Esophagus muscularis mucosa (tissue), 4 donors: Measurements from ENCODE around the gene CRELD1. TPM values are rescaled to one million over a fixed set of nuclear protein-coding genes. Genes with fewer than 3 reads are reported as not detected.
"Not testable (repeated sequence)": the region's sequence is repeated elsewhere in the genome, so short reads cannot be mapped to it uniquely, and the experiment has no call there.

Experiments used
- DNase-seq: peaks from one replicate; pipeline ENCODE4 v3.0.0-alpha.2; 2017; ENCODE audit errors: extremely low spot score
- H3K27ac ChIP-seq, 4 donors: fragments of 200-600 bp; sonication (generic); replicated peaks in 1 of 4; 1 replicate in 3 of 4; 2 replicates in 1 of 4; pipeline ENCODE4 v1.5.1; 2016 to 2019; ENCODE audit warnings: mild to moderate bottlenecking in 1 of 4
- H3K27me3 ChIP-seq, 4 donors: fragments of 200-600 bp; sonication (generic); one replicate each; pipeline versions ENCODE4 v1.5.1 to v1.6.0; 2016 to 2019
- H3K36me3 ChIP-seq, 4 donors: fragments of 200-600 bp; sonication (generic); one replicate each; pipeline ENCODE4 v1.5.1; 2016 to 2019
- H3K4me1 ChIP-seq, 4 donors: fragments of 200-600 bp; sonication (generic); one replicate each; pipeline ENCODE4 v1.5.1; 2016 to 2019
- H3K4me3 ChIP-seq, 4 donors: fragments of 200-600 bp; sonication (generic); 1 replicate in 2 of 4; 2 replicates in 2 of 4; pipeline ENCODE4 v1.5.1; 2016 to 2019; ENCODE audit warnings: mild to moderate bottlenecking in 4 of 4, moderate library complexity in 1 of 4
- H3K9me3 ChIP-seq, 4 donors: fragments of 200-600 bp; sonication (generic); 1 replicate in 3 of 4; 2 replicates in 1 of 4; pipeline ENCODE4 v1.5.1; 2016 to 2019
- CTCF ChIP-seq, 3 experiments: fragments of 200-600 bp in 2 of 3; fragments of 450-650 bp in 1 of 3; sonication (generic) in 2 of 3; IDR thresholded peaks; one replicate each; pipeline ENCODE4 v1.5.1; 2017 to 2019; ENCODE audit warnings: antibody characterized with exemption in 3 of 3, mild to moderate bottlenecking in 2 of 3, moderate library complexity in 1 of 3
- EP300 ChIP-seq: sonication (generic); formaldehyde crosslinking; IDR thresholded peaks from one replicate; pipeline ENCODE4 v1.6.1; 2017; ENCODE audit warnings: antibody characterized with exemption
- POLR2A ChIP-seq: fragments of 450-650 bp; IDR thresholded peaks from one replicate; pipeline ENCODE4 v1.6.1; 2017; ENCODE audit warnings: antibody characterized with exemption, moderate library complexity, mild to moderate bottlenecking, low read depth
- POLR2AphosphoS5 ChIP-seq, 2 donors: sonication (generic); formaldehyde crosslinking; IDR thresholded peaks; one replicate each; pipeline ENCODE4 v1.6.1; 2017; ENCODE audit warnings: antibody characterized with exemption in 2 of 2
- WGBS: methylation state at CpG from one replicate; pipeline ENCODE4 v1.1.5; 2018; 5-methylcytosine and 5-hydroxymethylcytosine counted together
- intact Hi-C: fragments of 100-400 bp; cut with DNase I; formaldehyde crosslinking; loops from one replicate; pipeline ENCODE4 v1.15.1; 2023
- total RNA-seq, 4 donors: library from RNA; depleted of rRNA; stranded (reverse); fragments of >200 nt; gene quantifications; one replicate each; pipeline versions ENCODE4 v1.1.0 to v1.2.1, GENCODE V29; 2016

CRELD1 gene
- total RNA-seq, 4 donors from 2014 or later, result 38.6 to 62.9 (median 52.0) TPM

DNA sequence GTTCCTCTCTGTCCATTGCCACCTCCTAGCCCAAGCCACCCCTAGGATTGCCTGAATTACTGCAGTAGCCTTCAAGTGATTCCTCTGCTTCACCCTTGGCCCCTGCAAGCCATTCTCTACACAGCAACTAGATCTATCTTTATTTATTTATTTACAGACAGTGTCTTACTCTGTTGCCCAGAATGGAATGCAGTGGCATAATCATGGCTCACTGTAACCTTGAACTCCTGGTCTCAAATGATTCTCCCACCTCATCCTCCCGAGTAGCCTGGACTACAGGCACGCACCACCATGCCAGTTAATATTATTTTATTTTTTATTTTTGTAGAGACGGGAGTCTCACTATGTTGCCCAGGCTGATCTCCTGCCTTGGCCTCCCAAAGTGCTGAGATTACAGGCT, 45.1 kb upstream of the CRELD1 start:
- Histone ChIP-seq H3K36me3 (peaks cover 9 to 14% (median 12%) of the 10 kb centered on the region in 4 donors), H3K4me3 (no peak overlapping the region), H3K4me1 (peaks cover 12 to 29% (median 19%) of the 10 kb centered on the region in 4 donors), H3K27me3 (no peaks in the 10 kb centered on the region), H3K27ac (no peak overlapping the region), H3K9me3 (no peaks in the 10 kb centered on the region)
- no peak for DNase-seq
- WGBS, result 89% methylated on average over 3 of the region's 3 CpGs
- TF ChIP-seq POLR2A (no peak), CTCF (IDR thresholded peaks at IDR 0.05) (no peak)
- intact Hi-C loops, result no loop called here

- WGBS, result 77% methylated on average over 5 of the region's 5 CpGs
- Histone ChIP-seq H3K9me3 (no peaks in the 10 kb centered on the region), H3K27ac (peak overlapping the region in 3 of 4 donors; percentile 89 to 97 (median 95)), H3K4me3 (no peak overlapping the region), H3K4me1 (peaks cover 12 to 29% (median 21%) of the 10 kb centered on the region in 4 donors), H3K27me3 (no peaks in the 10 kb centered on the region), H3K36me3 (peaks cover 11 to 19% (median 17%) of the 10 kb centered on the region in 4 donors)
- no peak for TF ChIP-seq POLR2AphosphoS5 (IDR thresholded peaks at IDR 0.05)
- no peak for DNase-seq
- intact Hi-C loops, result no loop called here
Measured at GRCh38 chr3:9889405-9889804, 44.2 kb upstream of the CRELD1 start.

DNA sequence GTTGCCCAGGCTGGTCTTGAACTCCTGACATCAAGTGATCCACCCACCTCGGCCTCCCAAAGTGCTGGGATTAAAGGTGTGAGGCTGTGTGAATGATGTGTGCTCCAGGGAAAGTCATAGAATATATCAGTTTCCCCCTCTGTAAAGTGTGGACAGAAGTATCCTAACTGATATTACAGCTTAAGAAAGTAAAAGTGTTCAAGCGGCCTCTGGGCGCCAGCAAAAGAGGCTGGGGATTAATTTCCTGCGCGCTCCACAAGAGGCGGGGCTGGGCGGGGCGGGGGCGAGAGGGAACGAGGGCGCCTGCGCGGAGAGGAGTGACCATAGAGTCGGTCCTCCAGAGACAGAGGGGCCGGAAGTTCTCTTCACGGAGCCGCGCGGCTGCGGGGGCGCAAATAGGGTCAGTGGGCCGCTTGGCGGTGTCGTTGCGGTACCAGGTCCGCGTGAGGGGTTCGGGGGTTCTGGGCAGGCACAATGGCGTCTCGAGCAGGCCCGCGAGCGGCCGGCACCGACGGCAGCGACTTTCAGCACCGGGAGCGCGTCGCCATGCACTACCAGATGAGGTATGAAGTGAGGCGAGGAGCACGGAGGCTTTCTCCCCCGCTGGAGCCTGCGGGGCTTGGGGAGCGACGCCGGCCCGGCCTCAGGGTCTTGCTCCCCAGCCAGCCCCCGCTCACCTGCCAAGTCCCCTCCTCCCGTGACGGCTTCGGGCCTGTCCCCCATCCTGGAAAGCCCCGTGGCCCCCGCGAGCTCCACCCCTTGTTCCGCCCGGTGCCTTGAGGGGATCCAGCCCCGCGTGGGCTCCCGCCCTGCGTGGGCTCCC, 43.2 kb upstream of the CRELD1 start, which contains the start of gene JAGN1:
Gene JAGN1, plus strand, starts transcription at position 362 of the 823 bp plus-strand sequence. Its CDS starts 113 bp downstream, at position 475.
- no peaks in the 10 kb centered on the region for H3K27me3 ChIP-seq
- intact Hi-C loops, result no loop called here
- H3K27ac ChIP-seq, result peak within 1 kb of the TSS; percentile 89 to 97 (median 95)
- no peaks in the 10 kb centered on the region for H3K9me3 ChIP-seq
- H3K4me3 ChIP-seq, result peak within 1 kb of the TSS; percentile 69 to 100 (median 90)
- peaks cover 12 to 29% (median 21%) of the 10 kb centered on the region in 4 donors for H3K4me1 ChIP-seq
- WGBS, result under 1% methylated on average over 26 of the region's 62 CpGs
- peaks cover 11 to 23% (median 19%) of the 10 kb centered on the region in 4 donors for H3K36me3 ChIP-seq
- DNase-seq, result peak; percentile 99
- TF ChIP-seq CTCF (IDR thresholded peaks at IDR 0.05), result peak in 1 of 3 experiments; percentile 12
- peak; percentile 87 to 98 for TF ChIP-seq POLR2AphosphoS5 (IDR thresholded peaks at IDR 0.05)
- TF ChIP-seq POLR2A, result peak; percentile 92
- TF ChIP-seq EP300, result no peak

GRCh38 chr3:9891072-9891622, 42.5 kb upstream of the CRELD1 start:
- 8% methylated on average over 12 of the region's 12 CpGs for WGBS
- DNase-seq, result no peak
- Histone ChIP-seq H3K9me3 (no peaks in the 10 kb centered on the region), H3K4me1 (peaks cover 12 to 29% (median 21%) of the 10 kb centered on the region in 4 donors), H3K36me3 (peaks cover 11 to 23% (median 19%) of the 10 kb centered on the region in 4 donors), H3K27me3 (no peaks in the 10 kb centered on the region), H3K27ac (peak overlapping the region; percentile 89 to 97 (median 95)), H3K4me3 (peak overlapping the region; percentile 69 to 100 (median 90))
- intact Hi-C loops, result no loop called here
- TF ChIP-seq POLR2A, result no peak
- no peak for TF ChIP-seq POLR2AphosphoS5 (IDR thresholded peaks at IDR 0.05)
- no peak for TF ChIP-seq EP300
- TF ChIP-seq CTCF (IDR thresholded peaks at IDR 0.05), result no peak

DNA sequence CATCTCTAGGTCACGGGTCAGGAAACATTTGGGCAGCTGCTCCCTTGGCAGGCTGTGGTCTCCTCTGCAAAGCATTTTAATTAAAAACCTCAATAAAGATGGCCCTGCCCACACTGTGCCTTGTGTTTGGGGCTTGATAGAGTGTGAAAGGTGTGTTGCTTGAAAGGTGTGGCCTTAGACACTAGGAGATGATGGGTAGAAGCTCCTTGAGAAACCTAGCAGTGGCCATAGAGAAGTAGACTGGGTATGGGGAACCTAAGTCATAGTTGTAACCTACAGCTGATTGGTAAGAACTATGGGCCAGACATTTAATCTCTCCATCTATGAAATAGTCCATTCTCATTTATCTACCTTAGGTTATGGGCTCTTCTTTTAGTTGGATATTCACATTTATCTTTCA, 39.9 kb upstream of the CRELD1 start:
- DNase-seq, result no peak
- intact Hi-C loops, result no loop called here
- Histone ChIP-seq H3K36me3 (peaks cover 11 to 23% (median 19%) of the 10 kb centered on the region in 4 donors), H3K4me3 (no peak overlapping the region), H3K4me1 (peaks cover 12 to 45% (median 36%) of the 10 kb centered on the region in 4 donors), H3K9me3 (no peaks in the 10 kb centered on the region), H3K27ac (peak overlapping the region in 2 of 4 donors; percentile 11 to 33), H3K27me3 (no peaks in the 10 kb centered on the region)
- WGBS, result 94% methylated on average over 1 of the region's 1 CpG
- TF ChIP-seq POLR2AphosphoS5 (IDR thresholded peaks at IDR 0.05), result no peak
- TF ChIP-seq POLR2A, result no peak
- no peak for TF ChIP-seq CTCF (IDR thresholded peaks at IDR 0.05)
- TF ChIP-seq EP300, result no peak

DNA sequence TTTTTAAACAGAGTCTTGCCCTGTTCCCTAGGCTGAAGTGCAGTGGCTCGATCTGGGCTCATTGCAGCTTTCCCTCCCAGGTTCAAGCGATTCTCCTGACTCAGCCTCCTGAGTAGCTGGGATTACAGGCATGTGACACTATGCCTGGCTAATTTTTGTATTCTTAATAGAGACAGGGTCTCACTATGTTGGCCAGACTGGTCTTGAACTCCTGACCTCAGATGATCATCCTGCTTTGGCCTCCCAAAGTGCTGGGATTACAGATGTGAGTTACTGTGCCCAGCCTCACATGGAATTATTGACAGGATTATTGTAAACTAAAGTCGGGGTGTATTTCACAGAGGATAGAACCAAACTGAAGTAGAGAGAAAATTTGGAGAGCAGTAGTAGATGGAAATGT, 37.9 kb upstream of the CRELD1 start:
- WGBS, result 92% methylated on average over 3 of the region's 3 CpGs
- DNase-seq, H3K27ac ChIP-seq, H3K27me3 ChIP-seq, H3K9me3 ChIP-seq, intact Hi-C loops, H3K4me3 ChIP-seq: not testable (repeated sequence)
- H3K4me1 ChIP-seq, result peaks cover 9 to 48% (median 32%) of the 10 kb centered on the region in 4 donors
- H3K36me3 ChIP-seq, result peaks cover 11 to 23% (median 19%) of the 10 kb centered on the region in 4 donors

GRCh38 chr3:9896755-9897407, 36.8 kb upstream of the CRELD1 start:
- H3K4me3 ChIP-seq, H3K27ac ChIP-seq, intact Hi-C loops, DNase-seq, H3K9me3 ChIP-seq, H3K27me3 ChIP-seq: not testable (repeated sequence)
- Histone ChIP-seq H3K4me1 (peaks cover 2 to 38% (median 24%) of the 10 kb centered on the region in 4 donors), H3K36me3 (peaks cover 11 to 23% (median 19%) of the 10 kb centered on the region in 4 donors)
- WGBS, result 85% methylated on average over 10 of the region's 10 CpGs
